ENCODE measurements around the gene RALGAPA1. TPM values are rescaled to one million over a fixed set of nuclear protein-coding genes. Genes with fewer than 3 reads are reported as not detected.
A peak's percentile ranks its signal among the peaks of the same experiment; 100 is the strongest.

RALGAPA1 gene
- total and polyA plus RNA-seq, 2 donors (not counting 1 experiment from before 2014, with no cell fraction given) = 17.3 to 94.0 TPM

- TF ChIP-seq EZH2 (IDR thresholded peaks at IDR 0.05; ENCODE audit: borderline replicate concordance, insufficient read depth, low read depth, low read length, poor library complexity, severe bottlenecking) (no peak), CTCF (IDR thresholded peaks at IDR 0.05) (peak; percentile 70)
- Histone ChIP-seq H3K4me3 (ENCODE audit: control extremely low read depth in 1 of 5, extremely low read depth in 1 of 5, insufficient read depth in 1 of 5, low read depth in 2 of 5, low read length in 4 of 5) (no peak overlapping the region), H2AFZ (ENCODE audit: insufficient read depth, low read depth, low read length, poor library complexity, severe bottlenecking) (no peak overlapping the region), H3K79me2 (ENCODE audit: control insufficient read depth, insufficient read depth, low read length) (no peaks in the 10 kb centered on the region), H4K20me1 (ENCODE audit: control insufficient read depth, insufficient read depth, low read length, poor library complexity, severe bottlenecking) (no peaks in the 10 kb centered on the region), H3K27me3 (replicated peaks in 1 of 4; ENCODE audit: control extremely low read depth in 1 of 4, control insufficient read depth in 3 of 4, insufficient read depth in 4 of 4, low read length in 3 of 4) (no peaks in the 10 kb centered on the region), H3K9ac (ENCODE audit: low read length) (no peak overlapping the region), H3K4me1 (ENCODE audit: control insufficient read depth in 2 of 2, insufficient read depth in 2 of 2, low read length in 2 of 2) (no peaks in the 10 kb centered on the region), H3K9me3 (ENCODE audit: control extremely low read depth in 1 of 3, control insufficient read depth in 2 of 3, insufficient read depth in 1 of 3, low read length in 2 of 3) (no peaks in the 10 kb centered on the region), H3K4me2 (replicated peaks; ENCODE audit: low read depth, low read length, poor library complexity, severe bottlenecking) (no peak overlapping the region), H3K27ac (ENCODE audit: low read length in 2 of 2) (no peak overlapping the region), H3K36me3 (replicated peaks in 1 of 2; ENCODE audit: control extremely low read depth in 1 of 2, control insufficient read depth in 1 of 2, extremely low read depth in 1 of 2, insufficient read depth in 2 of 2, low read length in 1 of 2) (no peaks in the 10 kb centered on the region)
- peaks cover 5% of the 10 kb centered on the region for H3K4me1 Mint-ChIP-seq
- H3K27ac Mint-ChIP-seq = no peak overlapping the region
- ChIA-PET CTCF (interaction anchor here (0.8 to 4.5 kb wide), 10 partner anchors 8 to 676 kb away, joined by 3 to 31 read pairs (median 4); partner anchors contain the start of gene BRMS1L), POLR2A (interaction anchor here (1.1 kb wide), 1 partner anchor 9 kb away, joined by 4 read pairs; the partner anchor contains the start of gene RALGAPA1)
- WGBS (ENCODE audit: insufficient coverage) = 90% methylated on average over 7 of the region's 13 CpGs
- no peaks in the 10 kb centered on the region for H3K27me3 Mint-ChIP-seq
- H3K4me3 Mint-ChIP-seq = no peak overlapping the region
- intact Hi-C loops (cut with micrococcal nuclease) = no loop called here
- no peaks in the 10 kb centered on the region for H3K9me3 Mint-ChIP-seq (ENCODE audit: insufficient read depth)
- no peak for ATAC-seq (ENCODE audit: low read depth)
- peak; percentile 44 for DNase-seq
Observed at GRCh38 chr14:35818346-35819115, 9.4 kb upstream of the RALGAPA1 start.
